ENCODE data around the gene ACACB. TPM values are rescaled to one million over a fixed set of nuclear protein-coding genes. Genes with fewer than 3 reads are reported as not detected.

The ACACB gene
- total RNA-seq, 1 donor from 2014 or later, result 130 TPM

GRCh38 chr12:109286652-109287051, 170.3 kb downstream of the ACACB start:
- no peak overlapping the region for H3K27ac ChIP-seq
- H3K9me3 ChIP-seq, result no peaks in the 10 kb centered on the region
- H3K4me1 ChIP-seq, result peaks cover 5% of the 10 kb centered on the region
- intact Hi-C loops (cut with DNase I), result no loop called here
- DNase-seq (ENCODE audit: extremely low spot score in 2 of 2), result no peak
- no peaks in the 10 kb centered on the region for H3K27me3 ChIP-seq
- H3K36me3 ChIP-seq, result no peaks in the 10 kb centered on the region
- H3K4me3 ChIP-seq, result no peak overlapping the region
- TF ChIP-seq POLR2AphosphoS5 (IDR thresholded peaks at IDR 0.05; ENCODE audit: insufficient read depth in 1 of 2, low read depth in 1 of 2) (no peak), CTCF (IDR thresholded peaks at IDR 0.05) (no peak), POLR2A (IDR thresholded peaks at IDR 0.05) (no peak)

- Histone ChIP-seq H3K4me1 (peaks cover 5% of the 10 kb centered on the region), H3K9me3 (no peaks in the 10 kb centered on the region), H3K4me3 (no peak overlapping the region), H3K27me3 (no peaks in the 10 kb centered on the region), H3K36me3 (no peaks in the 10 kb centered on the region), H3K27ac (no peak overlapping the region)
- TF ChIP-seq CTCF (IDR thresholded peaks at IDR 0.05) (no peak), POLR2A (IDR thresholded peaks at IDR 0.05) (no peak)
- intact Hi-C loops (cut with DNase I), result no loop called here
- no peak for DNase-seq (ENCODE audit: extremely low spot score in 2 of 2)
Measured at GRCh38 chr12:109287181-109287580, 170.8 kb downstream of the ACACB start.

- Histone ChIP-seq H3K27me3 (no peaks in the 10 kb centered on the region), H3K9me3 (no peaks in the 10 kb centered on the region), H3K27ac (no peak overlapping the region), H3K4me3 (no peak overlapping the region), H3K4me1 (peaks cover 5% of the 10 kb centered on the region), H3K36me3 (no peaks in the 10 kb centered on the region)
- intact Hi-C loops (cut with DNase I), result no loop called here
- DNase-seq (ENCODE audit: extremely low spot score in 2 of 2), result no peak
- TF ChIP-seq POLR2AphosphoS5 (IDR thresholded peaks at IDR 0.05; ENCODE audit: insufficient read depth in 1 of 2, low read depth in 1 of 2) (no peak), CTCF (IDR thresholded peaks at IDR 0.05) (no peak)
Measured at GRCh38 chr12:109287811-109288469, 171.6 kb downstream of the ACACB start.

- intact Hi-C loops (cut with DNase I), result no loop called here
- peaks cover 5% of the 10 kb centered on the region for H3K4me1 ChIP-seq
- no peak overlapping the region for H3K4me3 ChIP-seq
- DNase-seq (ENCODE audit: extremely low spot score in 2 of 2), result no peak
- TF ChIP-seq CTCF (IDR thresholded peaks at IDR 0.05), result no peak
- H3K27me3 ChIP-seq, result no peaks in the 10 kb centered on the region
- no peaks in the 10 kb centered on the region for H3K9me3 ChIP-seq
- H3K27ac ChIP-seq, result no peak overlapping the region
- no peaks in the 10 kb centered on the region for H3K36me3 ChIP-seq
Measured at GRCh38 chr12:109288571-109288970, 172.2 kb downstream of the ACACB start.

- no peaks in the 10 kb centered on the region for H3K36me3 ChIP-seq
- H3K4me3 ChIP-seq, result no peak overlapping the region
- DNase-seq (ENCODE audit: extremely low spot score in 2 of 2), result no peak
- H3K27ac ChIP-seq, result no peak overlapping the region
- H3K27me3 ChIP-seq, result no peaks in the 10 kb centered on the region
- no peaks in the 10 kb centered on the region for H3K9me3 ChIP-seq
- TF ChIP-seq CTCF (IDR thresholded peaks at IDR 0.05) (no peak), POLR2AphosphoS5 (IDR thresholded peaks at IDR 0.05; ENCODE audit: insufficient read depth in 1 of 2, low read depth in 1 of 2) (no peak), POLR2A (IDR thresholded peaks at IDR 0.05) (no peak)
- H3K4me1 ChIP-seq, result peaks cover 5% of the 10 kb centered on the region
- intact Hi-C loops (cut with DNase I), result no loop called here
Measured at GRCh38 chr12:109289004-109289403, 172.6 kb downstream of the ACACB start.

Data from vagina (tissue), 2 donors.